Measurements from ENCODE around the gene RARRES1.

Gene RARRES1

GRCh38 chr3:158731938-158732855 is at the start of gene RARRES1:
TSS of gene RARRES1 (minus strand) at chr3:158732457. CDS start at chr3:158732415, 42 bp downstream.
- DNase-seq (ENCODE audit: extremely low read depth in 1 of 2, low read depth in 1 of 2): peak; percentile 17 to 21

- no peak for DNase-seq (ENCODE audit: extremely low read depth in 1 of 2, low read depth in 1 of 2)
Measured at GRCh38 chr3:158781849-158782248, 49.6 kb upstream of the RARRES1 start.

- DNase-seq (ENCODE audit: extremely low read depth in 1 of 2, low read depth in 1 of 2): no peak
Measured at GRCh38 chr3:158781191-158781590, 48.9 kb upstream of the RARRES1 start.

GRCh38 chr3:158780766-158781165 is 48.5 kb upstream of the RARRES1 start:
- no peak for DNase-seq (ENCODE audit: extremely low read depth in 1 of 2, low read depth in 1 of 2)

GRCh38 chr3:158777161-158777873 is 45.1 kb upstream of the RARRES1 start:
- no peak for DNase-seq (ENCODE audit: extremely low read depth in 1 of 2, low read depth in 1 of 2)

GRCh38 chr3:158776531-158776930 is 44.3 kb upstream of the RARRES1 start:
- DNase-seq (ENCODE audit: extremely low read depth in 1 of 2, low read depth in 1 of 2): no peak

- no peak for DNase-seq (ENCODE audit: extremely low read depth in 1 of 2, low read depth in 1 of 2)
Measured at GRCh38 chr3:158775426-158776410, 43.5 kb upstream of the RARRES1 start.

- no peak for DNase-seq (ENCODE audit: extremely low read depth in 1 of 2, low read depth in 1 of 2)
Measured at GRCh38 chr3:158774965-158775364, 42.7 kb upstream of the RARRES1 start.

- DNase-seq (ENCODE audit: extremely low read depth in 1 of 2, low read depth in 1 of 2): no peak
Measured at GRCh38 chr3:158773845-158774830, 41.9 kb upstream of the RARRES1 start.

GRCh38 chr3:158773166-158773565 is 40.9 kb upstream of the RARRES1 start:
- DNase-seq (ENCODE audit: extremely low read depth in 1 of 2, low read depth in 1 of 2): no peak

GRCh38 chr3:158771982-158772381 is 39.7 kb upstream of the RARRES1 start:
- no peak for DNase-seq (ENCODE audit: extremely low read depth in 1 of 2, low read depth in 1 of 2)

GRCh38 chr3:158771577-158771976 is 39.3 kb upstream of the RARRES1 start:
- DNase-seq (ENCODE audit: extremely low read depth in 1 of 2, low read depth in 1 of 2): no peak

- DNase-seq (ENCODE audit: extremely low read depth in 1 of 2, low read depth in 1 of 2): no peak
Measured at GRCh38 chr3:158770741-158771350, 38.6 kb upstream of the RARRES1 start.

GRCh38 chr3:158769952-158770740 is 37.9 kb upstream of the RARRES1 start:
- DNase-seq (ENCODE audit: extremely low read depth in 1 of 2, low read depth in 1 of 2): no peak

- DNase-seq (ENCODE audit: extremely low read depth in 1 of 2, low read depth in 1 of 2): no peak
Measured at GRCh38 chr3:158769549-158769948, 37.3 kb upstream of the RARRES1 start.

- no peak for DNase-seq (ENCODE audit: extremely low read depth in 1 of 2, low read depth in 1 of 2)
Measured at GRCh38 chr3:158768881-158769543, 36.8 kb upstream of the RARRES1 start.

- no peak for DNase-seq (ENCODE audit: extremely low read depth in 1 of 2, low read depth in 1 of 2)
Measured at GRCh38 chr3:158768361-158768787, 36.1 kb upstream of the RARRES1 start.

GRCh38 chr3:158766364-158766763 is 34.1 kb upstream of the RARRES1 start:
- no peak for DNase-seq (ENCODE audit: extremely low read depth in 1 of 2, low read depth in 1 of 2)
